Breast epithelium (tissue), 3 donors: ENCODE results near the gene ABCA4.

Experiments used
- POLR2A ChIP-seq: fragments of 450-650 bp; IDR thresholded peaks from one replicate; pipeline ENCODE4 v1.6.1; 2016; ENCODE audit warnings: antibody characterized with exemption, mild to moderate bottlenecking, moderate library complexity
- POLR2AphosphoS5 ChIP-seq, 3 donors: sonication (generic); formaldehyde crosslinking; IDR thresholded peaks; one replicate each; pipeline ENCODE4 v1.6.1; 2017; ENCODE audit warnings: antibody characterized with exemption in 3 of 3

GRCh38 chr1:93976291-93976690, 144.7 kb downstream of the ABCA4 start:
- TF ChIP-seq POLR2AphosphoS5 (IDR thresholded peaks at IDR 0.05) (no peak), POLR2A (no peak)
